Calu3 (cell line): ENCODE results near the gene BNIP3. TPM values are rescaled to one million over a fixed set of nuclear protein-coding genes. Genes with fewer than 3 reads are reported as not detected.

Experiments used
- BruUV-seq: library from RNA; stranded (reverse); fragments of 400-500 nt; replicated peaks from 2 replicates; lab custom pipeline; 2021; lab: Mats Ljungman, UMichigan
- CTCF ChIA-PET: fragments of 300-600 bp; sonication (Branson Sonifier 250); formaldehyde crosslinking; loops from one replicate; lab custom pipeline; 2022; ENCODE audit warnings: antibody characterized with exemption; lab: Charles Lee
- DNase-seq: peaks from one replicate; pipeline ENCODE4 v3.0.0; 2022
- H3K27ac Mint-ChIP-seq: one replicate; pipeline ENCODE4 v1.8.0; 2022; ENCODE audit warnings: mixed read lengths; ENCODE audit not compliant: unreplicated experiment
- H3K27me3 Mint-ChIP-seq: one replicate; pipeline ENCODE4 v1.8.0; 2022; ENCODE audit warnings: mixed read lengths; ENCODE audit not compliant: unreplicated experiment
- H3K36me3 Mint-ChIP-seq: one replicate; pipeline ENCODE4 v1.8.0; 2022; ENCODE audit warnings: mild to moderate bottlenecking, moderate library complexity, mixed read lengths; ENCODE audit not compliant: insufficient read depth, unreplicated experiment
- H3K4me1 Mint-ChIP-seq: one replicate; pipeline ENCODE4 v1.8.0; 2022; ENCODE audit warnings: mild to moderate bottlenecking, low read depth, mixed read lengths; ENCODE audit not compliant: unreplicated experiment
- H3K4me3 Mint-ChIP-seq: one replicate; pipeline ENCODE4 v1.8.0; 2022; ENCODE audit warnings: mild to moderate bottlenecking, low read depth, moderate library complexity, mixed read lengths; ENCODE audit not compliant: unreplicated experiment
- H3K9me3 Mint-ChIP-seq: one replicate; pipeline ENCODE4 v1.8.0; 2022; ENCODE audit warnings: low read depth, mixed read lengths; ENCODE audit not compliant: unreplicated experiment
- CTCF ChIP-seq: fragments of 200-600 bp; IDR thresholded peaks from one replicate; pipeline ENCODE4 v1.8.0; 2022; ENCODE audit warnings: antibody characterized with exemption; ENCODE audit not compliant: unreplicated experiment
- intact Hi-C: fragments of 100-400 bp; cut with micrococcal nuclease; formaldehyde crosslinking; loops from one replicate; pipeline ENCODE4 v1.10.0; 2022; ENCODE audit not compliant: unreplicated experiment
- total RNA-seq: library from RNA; stranded (reverse); gene quantifications from 2 replicates; pipeline ENCODE4 v1.2.3, GENCODE V29; 2022

BNIP3 gene
- total RNA-seq, 1 experiment from 2014 or later, result 7.9 TPM

GRCh38 chr10:131979336-131979735 lies 2.4 kb downstream of the BNIP3 start:
- H3K27me3 Mint-ChIP-seq, result no peaks in the 10 kb centered on the region
- intact Hi-C loops, result no loop called here
- no TSS peak for BruUV-seq
- CTCF ChIA-PET, result no interaction called here
- no peak overlapping the region for H3K27ac Mint-ChIP-seq
- peaks cover 10% of the 10 kb centered on the region for H3K36me3 Mint-ChIP-seq
- no peak for TF ChIP-seq CTCF
- peak overlapping the region; percentile 45 for H3K4me3 Mint-ChIP-seq
- DNase-seq, result no peak
- no peaks in the 10 kb centered on the region for H3K9me3 Mint-ChIP-seq
- H3K4me1 Mint-ChIP-seq, result no peaks in the 10 kb centered on the region

- H3K4me3 Mint-ChIP-seq, result no peak overlapping the region
- intact Hi-C loops, result no loop called here
- peaks cover 10% of the 10 kb centered on the region for H3K36me3 Mint-ChIP-seq
- CTCF ChIA-PET, result no interaction called here
- no peak overlapping the region for H3K27ac Mint-ChIP-seq
- DNase-seq, result no peak
- no peak for TF ChIP-seq CTCF
- BruUV-seq, result no TSS peak
- H3K4me1 Mint-ChIP-seq, result no peaks in the 10 kb centered on the region
- no peaks in the 10 kb centered on the region for H3K9me3 Mint-ChIP-seq
- H3K27me3 Mint-ChIP-seq, result no peaks in the 10 kb centered on the region
Observed at GRCh38 chr10:131978851-131979250, 2.9 kb downstream of the BNIP3 start.

GRCh38 chr10:131978366-131978765 lies 3.4 kb downstream of the BNIP3 start:
- Mint-ChIP-seq H3K4me1 (no peaks in the 10 kb centered on the region), H3K4me3 (no peak overlapping the region), H3K9me3 (no peaks in the 10 kb centered on the region), H3K27me3 (no peaks in the 10 kb centered on the region), H3K36me3 (peaks cover 12% of the 10 kb centered on the region), H3K27ac (peak overlapping the region; percentile 33)
- TF ChIP-seq CTCF, result no peak
- CTCF ChIA-PET, result no interaction called here
- no peak for DNase-seq
- BruUV-seq, result no TSS peak
- intact Hi-C loops, result no loop called here

- intact Hi-C loops, result no loop called here
Observed at GRCh38 chr10:131977323-131978096, 4.2 kb downstream of the BNIP3 start.

More at GRCh38 chr10:131977323-131978096, 4.2 kb downstream of the BNIP3 start:
- no peaks in the 10 kb centered on the region for H3K9me3 Mint-ChIP-seq
- DNase-seq, result no peak
- peaks cover 20% of the 10 kb centered on the region for H3K36me3 Mint-ChIP-seq
- H3K4me3 Mint-ChIP-seq, result peak overlapping the region; percentile 19
- peak overlapping the region; percentile 33 for H3K27ac Mint-ChIP-seq
- H3K4me1 Mint-ChIP-seq, result no peaks in the 10 kb centered on the region
- BruUV-seq, result no TSS peak
- H3K27me3 Mint-ChIP-seq, result no peaks in the 10 kb centered on the region
- TF ChIP-seq CTCF, result no peak
- CTCF ChIA-PET, result no interaction called here
